AG20443 (cell line): ENCODE data around the gene DGCR2.
"Not testable (repeated sequence)": the region's sequence is repeated elsewhere in the genome, so short reads cannot be mapped to it uniquely, and the experiment has no call there.

ENCODE experiments used
- DNase-seq: peaks from one replicate; pipeline ENCODE4 v3.0.0; 2012; ENCODE audit warnings: low spot score, mixed read lengths

Gene DGCR2

GRCh38 chr22:19060356-19061009, 61.7 kb downstream of the DGCR2 start:
- peak; percentile 7 for DNase-seq

GRCh38 chr22:19059481-19060278, 62.5 kb downstream of the DGCR2 start:
- DNase-seq, result no peak

- no peak for DNase-seq
These were observed 63.3 kb downstream of the DGCR2 start for GRCh38 chr22:19058713-19059451.

- no peak for DNase-seq
These were observed 64.2 kb downstream of the DGCR2 start for GRCh38 chr22:19057999-19058491.

- DNase-seq, result no peak
These were observed 64.7 kb downstream of the DGCR2 start for GRCh38 chr22:19057539-19057938.

GRCh38 chr22:19056951-19057401, 65.2 kb downstream of the DGCR2 start:
- DNase-seq, result no peak

GRCh38 chr22:19055801-19056200, 66.4 kb downstream of the DGCR2 start:
- no peak for DNase-seq

GRCh38 chr22:19052941-19053541, 69.2 kb downstream of the DGCR2 start:
- no peak for DNase-seq

GRCh38 chr22:19051381-19052072, 70.7 kb downstream of the DGCR2 start:
- DNase-seq, result no peak

- not testable (repeated sequence) for DNase-seq
These were observed 71.4 kb downstream of the DGCR2 start for GRCh38 chr22:19050847-19051246.

GRCh38 chr22:19050117-19050516, 72.1 kb downstream of the DGCR2 start:
- DNase-seq, result no peak

- no peak for DNase-seq
These were observed 73.7 kb downstream of the DGCR2 start for GRCh38 chr22:19048531-19048930.

GRCh38 chr22:19047993-19048392, 74.2 kb downstream of the DGCR2 start:
- DNase-seq, result no peak

GRCh38 chr22:19046719-19047609, 75.2 kb downstream of the DGCR2 start:
- DNase-seq, result no peak

- DNase-seq, result no peak
These were observed 75.9 kb downstream of the DGCR2 start for GRCh38 chr22:19046287-19046686.

- DNase-seq, result no peak
These were observed 77.1 kb downstream of the DGCR2 start for GRCh38 chr22:19045094-19045493.

- no peak for DNase-seq
These were observed 77.8 kb downstream of the DGCR2 start for GRCh38 chr22:19044381-19044780.

- peak; percentile 34 for DNase-seq
These were observed 78.8 kb downstream of the DGCR2 start for GRCh38 chr22:19043121-19044085.
